DMS53 treated with DMSO at 0.1 percent for 48 hours (cell line): ENCODE data around the gene SEC16A.
A peak's percentile ranks its signal among the peaks of the same experiment; 100 is the strongest.

Experiments
- DNase-seq: peaks from one replicate; lab custom pipeline; 2025; ENCODE audit not compliant: unreplicated experiment; lab: John Stamatoyannopoulos, UW

Gene SEC16A

GRCh38 chr9:136402067-136402466 is 80.8 kb downstream of the SEC16A start:
- no peak for DNase-seq

GRCh38 chr9:136401173-136401922 is 81.5 kb downstream of the SEC16A start:
- no peak for DNase-seq

- DNase-seq: peak; percentile 77
Measured at GRCh38 chr9:136400038-136400834, 82.6 kb downstream of the SEC16A start, which contains the start of gene SNAPC4. SNAPC4 (minus strand) TSS chr9:136400170; CDS start chr9:136398428, 1,742 bp downstream.

- DNase-seq: no peak
Measured at GRCh38 chr9:136399176-136400037, 83.4 kb downstream of the SEC16A start.

GRCh38 chr9:136398286-136398685 is 84.6 kb downstream of the SEC16A start:
- no peak for DNase-seq

GRCh38 chr9:136397643-136398042 is 85.2 kb downstream of the SEC16A start:
- no peak for DNase-seq

GRCh38 chr9:136396219-136396515 is 86.7 kb downstream of the SEC16A start:
- DNase-seq: no peak

- no peak for DNase-seq
Measured at GRCh38 chr9:136395345-136396218, 87.3 kb downstream of the SEC16A start.

- no peak for DNase-seq
Measured at GRCh38 chr9:136395020-136395340, 87.9 kb downstream of the SEC16A start.

- no peak for DNase-seq
Measured at GRCh38 chr9:136394312-136395019, 88.4 kb downstream of the SEC16A start.

- DNase-seq: no peak
Measured at GRCh38 chr9:136393531-136393930, 89.3 kb downstream of the SEC16A start.

- no peak for DNase-seq
Measured at GRCh38 chr9:136392538-136393449, 90.0 kb downstream of the SEC16A start.

- no peak for DNase-seq
Measured at GRCh38 chr9:136391737-136392537, 90.9 kb downstream of the SEC16A start.
